Suprapubic skin (tissue), 2 donors: ENCODE results near the gene PARVA.

Source experiments
- EP300 ChIP-seq: sonication (generic); formaldehyde crosslinking; IDR thresholded peaks from one replicate; pipeline ENCODE4 v1.6.1; 2017; ENCODE audit warnings: antibody characterized with exemption
- POLR2A ChIP-seq, 2 donors: fragments of 450-650 bp; IDR thresholded peaks; one replicate each; pipeline ENCODE4 v1.6.1; 2017; ENCODE audit warnings: antibody characterized with exemption in 2 of 2, mild to moderate bottlenecking in 2 of 2, moderate library complexity in 2 of 2

DNA sequence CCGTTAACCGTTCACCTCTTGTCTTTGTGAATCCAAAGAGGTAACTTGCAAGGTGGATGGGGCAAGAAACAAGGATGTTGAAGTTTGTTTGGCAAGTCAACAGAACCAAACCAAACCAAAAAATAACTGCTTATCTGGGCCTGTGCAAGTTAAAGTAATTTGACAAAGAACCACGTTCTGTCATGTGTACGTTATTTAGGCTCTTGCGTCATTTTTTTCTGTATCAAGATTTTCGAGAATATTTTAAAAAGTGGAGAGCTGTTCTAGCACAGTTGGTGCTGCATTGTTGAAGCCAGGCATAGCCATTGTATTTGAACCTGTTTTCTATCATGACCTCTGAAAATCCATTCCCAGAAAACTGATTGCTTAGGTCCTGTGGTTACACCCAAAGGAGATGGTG, 55.1 kb downstream of the PARVA start:
- TF ChIP-seq EP300 (no peak), POLR2A (IDR thresholded peaks at IDR 0.05) (no peak)
